ENCODE measurements around the gene CDC6.

DNA sequence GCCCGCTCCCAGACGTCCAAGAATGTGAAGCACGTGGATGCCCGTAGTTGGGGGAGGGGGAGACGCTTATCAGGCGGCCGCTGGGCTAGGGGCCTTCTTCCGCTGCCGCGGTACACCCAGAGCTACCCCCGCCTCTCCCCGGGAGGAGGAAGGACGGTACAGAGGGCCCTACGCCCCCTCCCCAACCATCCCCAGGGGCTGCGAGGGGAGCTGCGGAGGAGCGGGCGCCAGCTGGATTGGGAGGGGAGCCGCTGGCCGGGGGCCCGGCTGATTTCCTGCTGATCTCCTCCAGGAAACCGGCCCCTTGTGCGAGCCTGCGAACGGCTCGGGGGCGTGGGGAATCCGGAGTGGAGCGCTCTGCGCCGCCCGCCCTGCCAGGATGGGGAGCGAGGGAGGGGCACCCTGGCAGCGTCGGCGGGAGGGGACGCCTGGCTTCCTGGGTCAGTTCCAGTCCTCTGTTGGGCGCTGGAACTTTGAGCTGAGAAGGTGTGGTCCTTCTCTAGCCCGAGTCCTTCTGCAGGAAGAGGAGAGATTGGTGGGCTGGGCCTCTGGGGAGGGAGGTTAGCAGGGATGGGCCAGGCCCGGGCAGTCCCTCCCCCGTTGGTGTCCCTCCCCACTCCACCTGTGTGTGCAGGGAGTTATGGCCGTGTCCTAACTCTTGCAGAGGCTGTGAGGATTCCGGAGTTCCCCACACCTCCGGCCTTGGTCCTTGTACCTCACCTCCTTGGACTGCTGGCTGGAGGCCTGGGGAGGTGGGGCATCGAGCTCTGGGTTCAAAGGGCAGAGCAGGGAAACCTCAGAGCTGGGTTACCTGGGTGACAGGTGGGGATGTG is 57.7 kb downstream of the CDC6 start:
- TF ChIP-seq, protein P1, sequence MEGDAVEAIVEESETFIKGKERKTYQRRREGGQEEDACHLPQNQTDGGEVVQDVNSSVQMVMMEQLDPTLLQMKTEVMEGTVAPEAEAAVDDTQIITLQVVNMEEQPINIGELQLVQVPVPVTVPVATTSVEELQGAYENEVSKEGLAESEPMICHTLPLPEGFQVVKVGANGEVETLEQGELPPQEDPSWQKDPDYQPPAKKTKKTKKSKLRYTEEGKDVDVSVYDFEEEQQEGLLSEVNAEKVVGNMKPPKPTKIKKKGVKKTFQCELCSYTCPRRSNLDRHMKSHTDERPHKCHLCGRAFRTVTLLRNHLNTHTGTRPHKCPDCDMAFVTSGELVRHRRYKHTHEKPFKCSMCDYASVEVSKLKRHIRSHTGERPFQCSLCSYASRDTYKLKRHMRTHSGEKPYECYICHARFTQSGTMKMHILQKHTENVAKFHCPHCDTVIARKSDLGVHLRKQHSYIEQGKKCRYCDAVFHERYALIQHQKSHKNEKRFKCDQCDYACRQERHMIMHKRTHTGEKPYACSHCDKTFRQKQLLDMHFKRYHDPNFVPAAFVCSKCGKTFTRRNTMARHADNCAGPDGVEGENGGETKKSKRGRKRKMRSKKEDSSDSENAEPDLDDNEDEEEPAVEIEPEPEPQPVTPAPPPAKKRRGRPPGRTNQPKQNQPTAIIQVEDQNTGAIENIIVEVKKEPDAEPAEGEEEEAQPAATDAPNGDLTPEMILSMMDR (conservative IDR thresholded peaks at IDR 0.05; ENCODE audit: low read length), result no peak
- TF ChIP-seq EZH2phosphoT487 (IDR thresholded peaks at IDR 0.05; ENCODE audit: borderline replicate concordance), result no peak
